Cardiac septum (tissue), 1 donor: Measurements from ENCODE around the gene PKMYT1. TPM values are rescaled to one million over a fixed set of nuclear protein-coding genes. Genes with fewer than 3 reads are reported as not detected.

Source experiments
- DNase-seq: peaks from one replicate; pipeline ENCODE4 v3.0.0-alpha.2; 2020; ENCODE audit warnings: low spot score
- intact Hi-C: fragments of 100-400 bp; cut with DNase I; formaldehyde crosslinking; loops from one replicate; pipeline ENCODE4 v1.14.0; 2022
- total RNA-seq: library from RNA; stranded (reverse); fragmentation: NEBNext Ultra II Directional; extraction: Animal tissue kit (Norgen Biotek cat#: 25700); gene quantifications from one replicate; pipeline ENCODE4 v1.2.1, GENCODE V29; 2021
- donor health status: DM: no; HTN: no; CAD: no.

Gene PKMYT1
- total RNA-seq, 1 donor from 2014 or later: 1.8 TPM

- intact Hi-C loops: no loop called here
- no peak for DNase-seq
Measured at GRCh38 chr16:2966043-2966807, 14.0 kb downstream of the PKMYT1 start.

GRCh38 chr16:2964475-2965336, 15.5 kb downstream of the PKMYT1 start:
- no peak for DNase-seq
- intact Hi-C loops: no loop called here

DNA sequence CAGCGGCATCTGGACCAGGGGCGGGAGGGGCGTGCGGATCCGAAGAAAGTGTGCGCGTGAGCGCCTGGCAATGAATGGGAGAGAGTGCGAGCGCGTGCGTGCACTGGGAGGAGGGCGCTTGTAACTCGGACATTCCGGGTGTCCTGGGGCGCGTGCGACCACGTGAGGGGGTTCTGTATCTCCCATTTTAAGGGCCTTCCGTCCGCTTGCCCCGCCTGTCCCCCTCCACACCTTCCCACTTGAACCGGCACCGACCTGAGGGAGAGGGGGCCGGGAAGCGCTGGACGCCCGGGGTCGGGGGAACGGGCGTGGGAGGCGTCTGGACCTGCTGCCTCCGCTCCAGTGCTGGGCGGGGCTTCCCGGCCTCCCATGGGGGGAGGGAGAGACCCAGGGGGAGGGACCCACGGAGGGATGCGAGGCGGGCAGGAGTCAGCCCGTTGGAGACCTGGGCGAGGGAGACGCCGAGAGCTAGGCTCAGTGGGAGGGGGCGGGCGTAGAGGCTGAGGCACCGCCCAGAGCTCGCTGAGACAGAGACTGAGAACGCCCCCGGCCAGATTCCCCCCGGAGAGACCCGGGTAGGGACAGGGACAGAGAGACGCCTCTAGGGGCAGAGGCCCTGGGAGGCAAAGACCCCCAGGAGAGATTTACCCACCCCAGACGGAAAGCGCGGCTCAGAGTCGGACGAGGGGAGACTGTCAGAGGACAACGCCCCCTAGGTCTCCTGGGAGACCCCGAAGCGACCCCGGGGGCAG, 16.3 kb downstream of the PKMYT1 start, which contains the start of gene KREMEN2:
Gene KREMEN2, plus strand, starts transcription at position 553 of the 752 bp plus-strand sequence. CDS start 246 bp downstream, outside the sequence.
- intact Hi-C loops: no loop called here
- DNase-seq: no peak

DNA sequence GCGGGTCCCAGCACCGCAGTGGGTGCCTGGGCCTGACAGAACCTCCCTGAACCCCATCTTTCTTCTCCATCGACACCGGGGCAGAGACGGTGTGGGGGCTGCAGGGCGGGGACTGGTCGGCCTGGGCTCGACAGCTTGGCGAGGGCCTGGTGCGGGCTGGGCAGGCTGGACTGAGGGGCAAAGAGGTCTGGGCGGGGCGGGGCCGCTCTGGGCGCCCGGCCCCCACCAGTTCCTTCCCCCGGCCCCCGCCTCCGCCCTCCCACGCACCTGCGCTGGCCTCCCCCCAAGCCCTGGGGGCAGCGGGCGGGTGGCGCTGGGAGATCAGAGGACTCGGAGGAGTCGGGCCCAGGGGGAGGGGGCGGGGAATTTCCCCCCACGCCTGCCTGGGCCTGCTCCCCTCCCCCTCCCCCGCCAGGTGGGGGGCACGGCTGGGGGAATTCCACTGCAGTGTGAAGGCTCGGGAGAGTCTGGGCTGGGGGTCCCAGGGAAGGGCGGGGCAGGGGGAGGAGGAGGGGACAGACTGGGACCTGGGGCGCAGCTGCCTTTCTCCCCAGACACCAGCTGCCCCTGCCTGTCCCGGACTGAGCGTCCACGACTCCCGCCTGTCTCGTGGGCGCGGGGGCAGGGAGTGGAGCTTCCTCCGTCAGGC, 17.0 kb downstream of the PKMYT1 start:
- DNase-seq: no peak
- intact Hi-C loops: no loop called here

DNA sequence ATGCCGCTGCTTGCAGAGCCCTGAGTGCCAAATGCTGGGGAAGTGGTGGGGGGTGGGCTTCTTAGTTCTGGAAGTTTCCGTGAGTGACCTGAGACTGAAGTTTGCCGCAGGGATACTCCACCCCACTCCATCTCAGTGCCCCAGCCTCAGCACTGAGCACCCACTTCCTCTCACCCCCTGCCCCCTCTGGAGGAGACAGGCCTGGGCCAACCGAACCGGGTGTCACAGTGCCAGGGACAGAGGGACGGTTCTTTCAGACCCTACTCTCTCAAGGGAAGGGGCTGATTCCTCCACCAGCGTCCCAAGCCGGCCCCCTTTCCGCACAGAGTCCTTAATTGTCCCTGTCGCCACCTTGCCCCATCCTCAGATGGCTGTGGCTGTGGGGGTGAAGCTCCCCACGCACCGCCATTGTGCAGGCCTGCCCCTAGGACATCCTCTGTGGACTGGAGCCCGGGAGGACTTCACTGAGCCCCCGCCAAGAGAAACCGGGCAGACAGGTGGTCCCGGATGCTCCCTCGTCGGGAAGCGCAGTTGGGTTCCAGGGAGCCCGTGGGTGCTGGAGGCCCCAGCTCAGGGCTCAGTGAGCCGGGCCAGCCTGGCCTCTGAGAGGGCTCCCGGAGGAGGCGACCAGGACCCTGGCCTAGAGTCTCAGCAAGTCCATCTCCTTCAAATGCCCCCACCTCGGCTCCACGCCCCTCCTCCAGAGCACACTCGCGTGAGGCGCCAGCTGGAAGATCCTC, 17.7 kb downstream of the PKMYT1 start:
- intact Hi-C loops: no loop called here
- no peak for DNase-seq

DNA sequence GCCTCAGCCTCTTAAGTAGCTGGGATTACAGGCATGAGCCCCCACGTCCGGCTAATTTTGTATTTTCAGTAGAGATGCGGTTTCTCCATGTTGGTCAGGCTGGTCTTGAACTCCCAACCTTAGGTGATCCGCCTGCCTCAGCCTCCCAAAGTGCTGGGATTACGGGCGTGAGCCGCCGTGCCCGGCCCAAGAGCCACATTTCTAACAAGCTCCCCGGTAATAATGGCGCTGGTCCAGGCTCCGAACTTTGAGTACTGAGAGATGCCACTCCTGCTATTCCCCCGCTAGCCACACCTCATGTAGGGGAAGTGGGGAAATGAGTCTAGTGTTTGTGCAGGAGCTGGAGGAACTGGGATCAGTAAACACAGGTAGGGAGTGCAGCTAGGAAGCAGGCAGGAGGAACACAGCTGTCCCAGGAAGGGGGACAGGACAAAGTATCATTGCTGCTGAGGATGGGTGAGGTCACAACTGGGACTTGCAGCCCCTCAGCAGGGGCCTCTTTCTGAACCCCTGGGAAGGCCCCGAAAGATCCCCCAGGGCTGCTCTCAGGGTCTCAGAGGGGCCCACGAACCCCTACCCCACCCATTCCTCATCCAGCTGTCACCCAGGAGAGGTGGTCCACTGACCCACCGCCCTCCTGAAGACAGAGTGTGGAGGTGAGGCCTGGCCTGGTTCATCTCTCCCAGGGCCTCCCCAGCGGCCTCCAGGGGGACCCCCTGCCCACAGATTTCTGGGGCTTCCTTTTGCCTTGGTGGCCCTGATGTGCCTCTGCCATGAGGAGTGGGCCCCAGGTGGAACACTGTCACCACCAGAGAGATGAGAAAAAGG, 19.8 kb downstream of the PKMYT1 start:
- no peak for DNase-seq
- intact Hi-C loops: no loop called here

DNA sequence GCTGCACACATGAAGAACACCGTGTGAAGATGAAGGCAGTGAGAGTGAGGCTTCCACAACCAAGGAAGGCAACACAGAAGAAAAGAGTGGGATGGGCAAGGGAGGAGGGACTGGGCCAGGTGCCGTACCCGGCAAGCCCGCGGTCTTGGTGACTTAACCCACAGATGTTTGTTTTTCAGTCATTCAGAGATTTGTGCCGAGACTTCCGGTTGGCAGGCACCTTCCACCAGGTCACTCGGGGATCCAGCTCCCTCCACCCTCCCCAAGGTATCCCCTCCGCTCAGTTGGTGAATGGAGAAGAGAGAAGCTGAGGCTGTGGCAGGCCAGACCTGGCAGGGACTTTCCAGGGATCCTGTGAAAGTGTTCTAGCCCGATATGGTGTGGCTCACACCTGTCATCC, 21.0 kb downstream of the PKMYT1 start:
- DNase-seq: no peak
- intact Hi-C loops: no loop called here

- DNase-seq: no peak
- intact Hi-C loops: no loop called here
Measured at GRCh38 chr16:2956579-2956956, 23.7 kb downstream of the PKMYT1 start.

DNA sequence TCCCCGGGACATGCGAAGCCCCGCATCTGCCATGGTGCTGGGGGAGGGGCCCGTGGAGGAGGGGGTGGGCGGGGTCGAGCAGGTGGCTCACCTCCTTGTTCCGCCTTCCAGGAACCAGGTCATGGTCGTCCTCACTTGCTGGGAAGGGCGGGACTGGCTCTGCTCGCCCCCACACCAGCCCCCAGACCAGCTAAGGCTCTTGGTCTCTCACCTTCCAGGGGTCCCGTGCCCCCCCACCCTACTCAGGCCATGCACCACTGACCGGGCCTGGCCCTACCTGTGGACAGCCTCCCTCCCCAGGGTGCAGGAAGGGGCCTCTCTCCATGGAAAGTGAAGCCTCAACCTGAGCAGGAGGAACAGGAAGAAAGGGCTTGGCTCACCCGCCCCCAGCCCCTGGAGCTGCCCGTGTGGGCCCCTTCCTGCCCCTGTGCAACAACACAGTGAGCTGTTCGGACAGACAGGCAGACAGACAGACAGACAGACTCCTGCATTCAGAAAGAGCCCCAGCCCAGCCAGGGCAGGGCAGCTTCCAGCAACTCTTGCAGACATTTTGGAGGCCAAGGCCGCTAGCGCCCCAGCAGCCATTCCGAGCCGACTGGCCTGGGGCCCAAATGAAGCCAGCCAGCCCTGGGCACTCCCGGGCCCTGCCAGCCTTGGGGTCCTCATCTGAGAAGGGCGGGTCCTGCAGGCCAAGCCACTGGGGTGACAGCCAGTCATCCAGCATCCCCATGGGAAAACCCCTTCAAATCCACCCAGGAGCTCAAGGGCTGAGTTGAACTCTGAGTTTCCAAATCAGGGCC, 24.3 kb downstream of the PKMYT1 start:
- DNase-seq: no peak
- intact Hi-C loops: no loop called here

- intact Hi-C loops: no loop called here
- no peak for DNase-seq
Measured at GRCh38 chr16:2955438-2955778, 24.8 kb downstream of the PKMYT1 start.

GRCh38 chr16:2954656-2955381, 25.4 kb downstream of the PKMYT1 start:
- no peak for DNase-seq
- intact Hi-C loops: no loop called here

DNA sequence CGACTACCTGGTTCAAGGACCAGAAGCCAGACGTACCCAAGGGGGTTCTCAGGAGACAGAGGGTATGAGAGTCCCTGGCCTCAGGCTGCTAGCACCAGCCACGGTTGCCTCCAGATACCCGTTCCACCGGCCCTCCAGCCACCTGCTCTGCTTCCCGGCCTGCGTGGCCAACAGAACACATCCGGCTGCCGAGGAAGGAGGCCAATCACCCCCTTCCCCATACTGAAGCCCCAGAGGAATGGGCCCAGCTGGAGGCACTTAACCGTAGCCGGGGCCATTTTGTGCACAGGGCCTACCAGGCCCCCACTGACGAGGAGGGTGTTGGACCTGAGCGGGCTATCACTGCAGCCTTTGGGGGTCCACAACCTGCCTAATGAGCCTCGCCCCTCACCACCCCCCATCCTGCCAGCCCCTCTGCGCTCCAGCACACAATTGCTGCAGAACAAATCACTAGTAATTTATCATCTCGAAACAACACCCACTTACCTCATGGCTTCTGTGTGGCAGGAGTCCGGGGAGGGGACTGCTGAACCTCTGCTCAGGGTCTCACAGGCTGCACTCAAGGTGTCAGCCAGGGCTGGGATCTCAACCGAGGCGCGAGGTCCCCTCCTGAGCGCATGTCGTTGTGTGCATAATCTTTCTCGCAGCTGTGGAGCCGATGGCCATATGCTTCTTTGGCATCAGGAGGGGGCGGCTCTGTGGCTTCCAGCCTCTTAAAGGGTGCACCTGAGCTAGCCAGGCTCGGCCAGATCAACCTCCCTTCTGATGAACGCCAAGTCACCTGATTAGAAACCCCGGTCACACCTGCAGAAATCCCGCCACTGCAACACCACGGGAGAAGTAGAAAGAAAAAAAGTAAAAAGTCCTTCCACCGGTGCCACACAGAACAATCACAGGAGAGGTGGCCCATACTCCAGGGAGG, 26.3 kb downstream of the PKMYT1 start:
- DNase-seq: no peak
- intact Hi-C loops: no loop called here

DNA sequence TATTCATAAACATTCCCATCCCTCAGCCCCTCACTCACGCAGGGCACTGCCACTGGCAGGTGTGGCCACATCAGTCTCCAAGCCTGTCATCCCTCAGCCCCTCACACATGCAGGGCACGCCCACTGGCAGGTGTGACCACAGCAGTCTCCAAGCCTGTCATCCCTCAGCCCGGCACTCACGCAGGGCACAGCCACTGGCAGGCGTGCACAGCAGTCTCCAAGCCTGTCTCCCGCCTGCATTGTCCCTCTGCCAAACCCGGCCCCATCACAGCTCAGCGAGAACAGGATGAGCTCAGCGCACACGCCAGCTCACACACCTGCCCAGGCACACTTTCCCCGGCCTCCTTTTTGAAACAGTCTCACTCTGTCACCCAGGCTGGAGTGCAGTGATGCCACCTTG, 27.6 kb downstream of the PKMYT1 start:
- intact Hi-C loops: no loop called here
- no peak for DNase-seq

GRCh38 chr16:2950773-2951172, 29.5 kb downstream of the PKMYT1 start:
- intact Hi-C loops: no loop called here
- no peak for DNase-seq

DNA sequence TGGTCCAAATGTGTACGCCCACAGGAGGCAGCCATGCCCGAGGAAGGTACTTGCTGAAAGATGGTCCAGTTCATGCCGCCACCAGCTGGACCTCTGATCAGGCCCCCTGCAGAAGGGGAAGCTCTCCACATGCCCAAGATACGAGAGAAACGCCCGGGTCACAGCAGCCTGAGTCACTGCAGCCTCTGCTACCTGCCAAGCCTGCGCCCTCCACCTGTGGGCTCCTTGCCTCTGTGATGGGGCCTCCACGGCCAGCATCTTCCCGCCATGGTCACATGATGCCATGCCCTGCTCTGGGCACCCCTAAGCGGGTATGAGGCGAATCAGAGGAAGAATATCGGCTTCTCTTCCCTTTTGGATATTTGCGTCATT, 29.9 kb downstream of the PKMYT1 start:
- DNase-seq: no peak
- intact Hi-C loops: no loop called here
